Right renal pelvis (tissue), 4 donors: ENCODE data around the gene DCDC2. TPM values are rescaled to one million over a fixed set of nuclear protein-coding genes. Genes with fewer than 3 reads are reported as not detected.

Source experiments
- polyA plus RNA-seq, 4 donors: library from polyadenylated mRNA; unstranded; fragments of 120-200 nt; gene quantifications; one replicate each; pipeline ENCODE4 v1.2.1, GENCODE V29; 2013; ENCODE audit not compliant: insufficient read length in 4 of 4

Gene DCDC2
- polyA plus RNA-seq, 4 donors: 93.1 to 146 (median 135) TPM

Other genes with a start within 250 kb of the DCDC2 start
- under 1 TPM; 0.43 to 0.70 (median 0.59) TPM for gene NRSN1, start 231.8 kb downstream of the DCDC2 start, polyA plus RNA-seq
- gene MRS2, start 44.9 kb upstream of the DCDC2 start, polyA plus RNA-seq: 10 to 100 TPM; 38.6 to 47.7 (median 45.4) TPM
- 1 to 10 TPM; 2.6 to 3.3 (median 3.0) TPM for gene GPLD1, start 131.5 kb upstream of the DCDC2 start, polyA plus RNA-seq
- gene ALDH5A1, start 136.9 kb upstream of the DCDC2 start, polyA plus RNA-seq: 10 to 100 TPM; 28.9 to 32.8 (median 31.3) TPM